OCI-M2 (cell line): ENCODE measurements around the gene DRAM2.

Experiments
- DNase-seq: peaks from one replicate; lab custom pipeline; 2025; ENCODE audit not compliant: unreplicated experiment; lab: John Stamatoyannopoulos, UW

DRAM2 gene

GRCh38 chr1:111139956-111140679 lies at the start of gene DRAM2, which contains the start of gene CEPT1:
TSS of gene DRAM2 (minus strand) at chr1:111140093. CDS start at chr1:111131554, 8,539 bp downstream.
TSS of gene CEPT1 (plus strand) at chr1:111140223. CDS start at chr1:111147715, 7,492 bp downstream.
- DNase-seq: peak; percentile 56

GRCh38 chr1:111184663-111185062 lies 44.8 kb upstream of the DRAM2 start:
- no peak for DNase-seq

GRCh38 chr1:111183308-111184069 lies 43.6 kb upstream of the DRAM2 start:
- DNase-seq: no peak

- DNase-seq: no peak
Observed at GRCh38 chr1:111182052-111182451, 42.2 kb upstream of the DRAM2 start.

- DNase-seq: no peak
Observed at GRCh38 chr1:111179968-111180533, 40.2 kb upstream of the DRAM2 start.

GRCh38 chr1:111176678-111177077 lies 36.8 kb upstream of the DRAM2 start:
- no peak for DNase-seq

GRCh38 chr1:111175349-111175748 lies 35.5 kb upstream of the DRAM2 start:
- DNase-seq: no peak

- DNase-seq: no peak
Observed at GRCh38 chr1:111174070-111174469, 34.2 kb upstream of the DRAM2 start.

GRCh38 chr1:111172463-111172862 lies 32.6 kb upstream of the DRAM2 start:
- DNase-seq: no peak

- no peak for DNase-seq
Observed at GRCh38 chr1:111164151-111164550, 24.3 kb upstream of the DRAM2 start.

- no peak for DNase-seq
Observed at GRCh38 chr1:111163363-111163762, 23.5 kb upstream of the DRAM2 start.

- DNase-seq: no peak
Observed at GRCh38 chr1:111162488-111162880, 22.6 kb upstream of the DRAM2 start.

- no peak for DNase-seq
Observed at GRCh38 chr1:111161843-111162487, 22.1 kb upstream of the DRAM2 start.

GRCh38 chr1:111157431-111157830 lies 17.5 kb upstream of the DRAM2 start:
- no peak for DNase-seq

- DNase-seq: no peak
Observed at GRCh38 chr1:111154021-111154999, 14.4 kb upstream of the DRAM2 start.

- DNase-seq: no peak
Observed at GRCh38 chr1:111151838-111152237, 11.9 kb upstream of the DRAM2 start.

GRCh38 chr1:111148376-111148881 lies 8.5 kb upstream of the DRAM2 start:
- no peak for DNase-seq

GRCh38 chr1:111147948-111148347 lies 8.1 kb upstream of the DRAM2 start:
- no peak for DNase-seq

- DNase-seq: no peak
Observed at GRCh38 chr1:111145963-111146768, 6.3 kb upstream of the DRAM2 start.
